ENCODE measurements around the gene ELMO1.

DNA sequence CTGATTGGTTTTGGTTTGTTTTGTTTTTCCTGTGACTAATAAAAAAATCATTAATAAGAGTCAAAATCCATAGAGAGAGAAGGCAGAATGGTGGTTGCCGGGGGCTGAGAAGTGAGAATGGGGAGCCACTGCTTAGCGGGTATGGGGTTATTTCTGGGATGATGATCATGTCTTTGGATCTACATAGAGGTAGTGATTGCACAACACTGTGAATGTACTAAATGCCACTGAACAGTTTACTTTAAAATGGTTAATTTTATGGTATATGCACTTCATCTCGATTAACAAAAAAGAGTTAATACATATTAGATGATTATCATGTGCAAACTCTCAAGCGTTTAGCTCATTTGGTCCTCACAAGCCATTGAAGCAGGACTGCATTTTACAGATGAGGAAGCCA, 342.9 kb downstream of the ELMO1 start:
- TF ChIP-seq, protein P1, sequence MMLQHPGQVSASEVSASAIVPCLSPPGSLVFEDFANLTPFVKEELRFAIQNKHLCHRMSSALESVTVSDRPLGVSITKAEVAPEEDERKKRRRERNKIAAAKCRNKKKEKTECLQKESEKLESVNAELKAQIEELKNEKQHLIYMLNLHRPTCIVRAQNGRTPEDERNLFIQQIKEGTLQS (IDR thresholded peaks at IDR 0.05): no peak
- TF ChIP-seq, protein P2, sequence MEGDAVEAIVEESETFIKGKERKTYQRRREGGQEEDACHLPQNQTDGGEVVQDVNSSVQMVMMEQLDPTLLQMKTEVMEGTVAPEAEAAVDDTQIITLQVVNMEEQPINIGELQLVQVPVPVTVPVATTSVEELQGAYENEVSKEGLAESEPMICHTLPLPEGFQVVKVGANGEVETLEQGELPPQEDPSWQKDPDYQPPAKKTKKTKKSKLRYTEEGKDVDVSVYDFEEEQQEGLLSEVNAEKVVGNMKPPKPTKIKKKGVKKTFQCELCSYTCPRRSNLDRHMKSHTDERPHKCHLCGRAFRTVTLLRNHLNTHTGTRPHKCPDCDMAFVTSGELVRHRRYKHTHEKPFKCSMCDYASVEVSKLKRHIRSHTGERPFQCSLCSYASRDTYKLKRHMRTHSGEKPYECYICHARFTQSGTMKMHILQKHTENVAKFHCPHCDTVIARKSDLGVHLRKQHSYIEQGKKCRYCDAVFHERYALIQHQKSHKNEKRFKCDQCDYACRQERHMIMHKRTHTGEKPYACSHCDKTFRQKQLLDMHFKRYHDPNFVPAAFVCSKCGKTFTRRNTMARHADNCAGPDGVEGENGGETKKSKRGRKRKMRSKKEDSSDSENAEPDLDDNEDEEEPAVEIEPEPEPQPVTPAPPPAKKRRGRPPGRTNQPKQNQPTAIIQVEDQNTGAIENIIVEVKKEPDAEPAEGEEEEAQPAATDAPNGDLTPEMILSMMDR (IDR thresholded peaks at IDR 0.05; ENCODE audit: low read depth, low read length, missing input control): no peak
- TF ChIP-seq RXRA (IDR thresholded peaks at IDR 0.05) (no peak), TAF1 (conservative IDR thresholded peaks at IDR 0.05) (no peak), RAD21 (IDR thresholded peaks at IDR 0.05) (no peak), JUND (IDR thresholded peaks at IDR 0.05) (no peak)
- TF ChIP-seq, protein P3, sequence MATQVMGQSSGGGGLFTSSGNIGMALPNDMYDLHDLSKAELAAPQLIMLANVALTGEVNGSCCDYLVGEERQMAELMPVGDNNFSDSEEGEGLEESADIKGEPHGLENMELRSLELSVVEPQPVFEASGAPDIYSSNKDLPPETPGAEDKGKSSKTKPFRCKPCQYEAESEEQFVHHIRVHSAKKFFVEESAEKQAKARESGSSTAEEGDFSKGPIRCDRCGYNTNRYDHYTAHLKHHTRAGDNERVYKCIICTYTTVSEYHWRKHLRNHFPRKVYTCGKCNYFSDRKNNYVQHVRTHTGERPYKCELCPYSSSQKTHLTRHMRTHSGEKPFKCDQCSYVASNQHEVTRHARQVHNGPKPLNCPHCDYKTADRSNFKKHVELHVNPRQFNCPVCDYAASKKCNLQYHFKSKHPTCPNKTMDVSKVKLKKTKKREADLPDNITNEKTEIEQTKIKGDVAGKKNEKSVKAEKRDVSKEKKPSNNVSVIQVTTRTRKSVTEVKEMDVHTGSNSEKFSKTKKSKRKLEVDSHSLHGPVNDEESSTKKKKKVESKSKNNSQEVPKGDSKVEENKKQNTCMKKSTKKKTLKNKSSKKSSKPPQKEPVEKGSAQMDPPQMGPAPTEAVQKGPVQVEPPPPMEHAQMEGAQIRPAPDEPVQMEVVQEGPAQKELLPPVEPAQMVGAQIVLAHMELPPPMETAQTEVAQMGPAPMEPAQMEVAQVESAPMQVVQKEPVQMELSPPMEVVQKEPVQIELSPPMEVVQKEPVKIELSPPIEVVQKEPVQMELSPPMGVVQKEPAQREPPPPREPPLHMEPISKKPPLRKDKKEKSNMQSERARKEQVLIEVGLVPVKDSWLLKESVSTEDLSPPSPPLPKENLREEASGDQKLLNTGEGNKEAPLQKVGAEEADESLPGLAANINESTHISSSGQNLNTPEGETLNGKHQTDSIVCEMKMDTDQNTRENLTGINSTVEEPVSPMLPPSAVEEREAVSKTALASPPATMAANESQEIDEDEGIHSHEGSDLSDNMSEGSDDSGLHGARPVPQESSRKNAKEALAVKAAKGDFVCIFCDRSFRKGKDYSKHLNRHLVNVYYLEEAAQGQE (IDR thresholded peaks at IDR 0.05): no peak
- TF ChIP-seq, protein P4, sequence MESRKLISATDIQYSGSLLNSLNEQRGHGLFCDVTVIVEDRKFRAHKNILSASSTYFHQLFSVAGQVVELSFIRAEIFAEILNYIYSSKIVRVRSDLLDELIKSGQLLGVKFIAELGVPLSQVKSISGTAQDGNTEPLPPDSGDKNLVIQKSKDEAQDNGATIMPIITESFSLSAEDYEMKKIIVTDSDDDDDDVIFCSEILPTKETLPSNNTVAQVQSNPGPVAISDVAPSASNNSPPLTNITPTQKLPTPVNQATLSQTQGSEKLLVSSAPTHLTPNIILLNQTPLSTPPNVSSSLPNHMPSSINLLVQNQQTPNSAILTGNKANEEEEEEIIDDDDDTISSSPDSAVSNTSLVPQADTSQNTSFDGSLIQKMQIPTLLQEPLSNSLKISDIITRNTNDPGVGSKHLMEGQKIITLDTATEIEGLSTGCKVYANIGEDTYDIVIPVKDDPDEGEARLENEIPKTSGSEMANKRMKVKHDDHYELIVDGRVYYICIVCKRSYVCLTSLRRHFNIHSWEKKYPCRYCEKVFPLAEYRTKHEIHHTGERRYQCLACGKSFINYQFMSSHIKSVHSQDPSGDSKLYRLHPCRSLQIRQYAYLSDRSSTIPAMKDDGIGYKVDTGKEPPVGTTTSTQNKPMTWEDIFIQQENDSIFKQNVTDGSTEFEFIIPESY (IDR thresholded peaks at IDR 0.05): no peak

Data from liver (tissue), 3 donors.